ENCODE results near the gene NPAS3.

The NPAS3 gene

GRCh38 chr14:33596211-33597080 lies 657.8 kb downstream of the NPAS3 start:
- DNase-seq, result no peak

GRCh38 chr14:33598582-33598981 lies 659.9 kb downstream of the NPAS3 start:
- no peak for DNase-seq

- no peak for DNase-seq
These were observed 663.7 kb downstream of the NPAS3 start for GRCh38 chr14:33602396-33602795.

GRCh38 chr14:33606591-33606990 lies 667.9 kb downstream of the NPAS3 start:
- DNase-seq, result no peak

- DNase-seq, result no peak
These were observed 670.9 kb downstream of the NPAS3 start for GRCh38 chr14:33609582-33609981.

- DNase-seq, result no peak
These were observed 671.4 kb downstream of the NPAS3 start for GRCh38 chr14:33610121-33610520.

GRCh38 chr14:33611405-33612196 lies 672.9 kb downstream of the NPAS3 start:
- DNase-seq, result no peak

GRCh38 chr14:33612197-33612505 lies 673.5 kb downstream of the NPAS3 start:
- no peak for DNase-seq

GRCh38 chr14:33617154-33617553 lies 678.5 kb downstream of the NPAS3 start:
- no peak for DNase-seq

GRCh38 chr14:33618361-33619105 lies 679.9 kb downstream of the NPAS3 start:
- DNase-seq, result no peak

- DNase-seq, result no peak
These were observed 683.8 kb downstream of the NPAS3 start for GRCh38 chr14:33622496-33622895.

- DNase-seq, result no peak
These were observed 691.1 kb downstream of the NPAS3 start for GRCh38 chr14:33629792-33630191.

- no peak for DNase-seq
These were observed 692.3 kb downstream of the NPAS3 start for GRCh38 chr14:33631021-33631420.

- no peak for DNase-seq
These were observed 692.8 kb downstream of the NPAS3 start for GRCh38 chr14:33631441-33631840.

GRCh38 chr14:33634631-33635030 lies 696.0 kb downstream of the NPAS3 start:
- DNase-seq, result no peak

- no peak for DNase-seq
These were observed 698.0 kb downstream of the NPAS3 start for GRCh38 chr14:33636716-33637115.

GRCh38 chr14:33642080-33642479 lies 703.4 kb downstream of the NPAS3 start:
- DNase-seq, result no peak

- peak; percentile 29 for DNase-seq
These were observed 704.1 kb downstream of the NPAS3 start for GRCh38 chr14:33642691-33643244.

GRCh38 chr14:33643426-33644181 lies 704.9 kb downstream of the NPAS3 start:
- no peak for DNase-seq

- DNase-seq, result no peak
These were observed 708.1 kb downstream of the NPAS3 start for GRCh38 chr14:33646692-33647260.

GRCh38 chr14:33647385-33647786 lies 708.7 kb downstream of the NPAS3 start:
- DNase-seq, result no peak

- DNase-seq, result no peak
These were observed 711.8 kb downstream of the NPAS3 start for GRCh38 chr14:33650430-33650829.
